Prostate gland (tissue), 2 donors: ENCODE data around the gene CD82. TPM values are rescaled to one million over a fixed set of nuclear protein-coding genes. Genes with fewer than 3 reads are reported as not detected.

ENCODE experiments used
- DNase-seq: peaks from one replicate; pipeline ENCODE4 v3.0.0-alpha.2; 2019; ENCODE audit warnings: low spot score
- H3K27ac ChIP-seq, 2 donors: fragments of 200-600 bp; sonication (generic); 2 replicates each; pipeline ENCODE4 v1.5.1; 2017 to 2019
- H3K27me3 ChIP-seq: fragments of 200-600 bp; sonication (generic); replicated peaks from 2 replicates; pipeline ENCODE4 v1.5.1; 2019; ENCODE audit not compliant: insufficient read depth
- H3K36me3 ChIP-seq, 2 donors: fragments of 200-600 bp; sonication (generic); 1 replicate in 1 of 2; 2 replicates in 1 of 2; pipeline versions ENCODE4 v1.5.1 to v1.8.1; 2017 to 2019
- H3K4me1 ChIP-seq: fragments of 200-600 bp; sonication (generic); replicated peaks from 2 replicates; pipeline ENCODE4 v1.5.1; 2019
- H3K4me3 ChIP-seq, 2 donors: fragments of 200-600 bp; sonication (generic); 2 replicates each; pipeline ENCODE4 v1.5.1; 2017 to 2019
- H3K9me3 ChIP-seq: fragments of 200-600 bp; sonication (generic); 2 replicates; pipeline ENCODE4 v1.5.1; 2017
- POLR2A ChIP-seq: fragments of 450-650 bp; IDR thresholded peaks from one replicate; pipeline ENCODE4 v1.6.1; 2016; ENCODE audit warnings: antibody characterized with exemption, mild to moderate bottlenecking
- POLR2AphosphoS5 ChIP-seq: sonication (generic); formaldehyde crosslinking; IDR thresholded peaks from one replicate; pipeline ENCODE4 v1.6.1; 2017; ENCODE audit warnings: antibody characterized with exemption
- WGBS: methylation state at CpG from one replicate; pipeline ENCODE4 v1.1.5; 2018; 5-methylcytosine and 5-hydroxymethylcytosine counted together
- intact Hi-C: fragments of 100-400 bp; cut with DNase I; formaldehyde crosslinking; loops from one replicate; pipeline ENCODE4 v1.14.2; 2022
- total RNA-seq, 2 donors: library from RNA; depleted of rRNA; stranded (reverse); fragments of >200 nt; gene quantifications; one replicate each; pipeline ENCODE4 v1.1.0, GENCODE V29; 2016
- TF ChIP-seq, protein P1 (sequence below), 4 experiments: fragments of 200-600 bp in 2 of 4; fragments of 450-650 bp in 2 of 4; sonication (generic) in 2 of 4; IDR thresholded peaks; 1 replicate in 3 of 4; 2 replicates in 1 of 4; pipeline ENCODE4 v1.5.1; 2016 to 2019; ENCODE audit warnings: antibody characterized with exemption in 4 of 4, mild to moderate bottlenecking in 2 of 4, moderate library complexity in 2 of 4

The CD82 gene
- total RNA-seq, 2 donors from 2014 or later: 35.1 to 54.6 TPM

DNA sequence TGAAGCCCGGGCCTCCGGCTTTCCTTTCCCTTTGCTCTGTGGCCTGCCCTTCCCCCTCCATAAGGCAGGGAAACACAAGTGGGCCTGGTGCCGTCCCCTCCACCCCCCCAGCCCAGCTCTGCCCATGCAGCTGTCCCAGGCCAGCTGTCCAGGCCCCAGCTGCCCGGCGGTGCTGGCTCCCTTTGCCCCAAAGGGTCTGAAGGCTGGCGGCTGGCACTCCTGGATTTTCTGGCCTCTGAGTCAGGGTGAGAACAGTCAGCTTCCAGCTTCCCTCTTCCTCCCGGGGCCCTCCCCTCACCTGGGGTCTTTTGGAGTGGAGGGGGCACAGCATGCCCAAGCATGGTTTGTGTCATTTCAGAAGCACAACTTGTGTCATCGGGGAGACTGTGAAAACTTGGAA lies 27.8 kb downstream of the CD82 start:
- no peaks in the 10 kb centered on the region for H3K36me3 ChIP-seq
- WGBS: 49% methylated on average over 8 of the region's 8 CpGs
- no peak overlapping the region for H3K4me3 ChIP-seq
- H3K27me3 ChIP-seq: no peaks in the 10 kb centered on the region
- DNase-seq: no peak
- no peaks in the 10 kb centered on the region for H3K9me3 ChIP-seq
- H3K4me1 ChIP-seq: peaks cover 3% of the 10 kb centered on the region
- H3K27ac ChIP-seq: peak overlapping the region in 1 of 2 donors; percentile 54
- intact Hi-C loops: loop anchor here (2.0 kb wide), 1 partner anchor 28 kb away; the partner anchor contains the start of gene CD82
- TF ChIP-seq, protein P1, sequence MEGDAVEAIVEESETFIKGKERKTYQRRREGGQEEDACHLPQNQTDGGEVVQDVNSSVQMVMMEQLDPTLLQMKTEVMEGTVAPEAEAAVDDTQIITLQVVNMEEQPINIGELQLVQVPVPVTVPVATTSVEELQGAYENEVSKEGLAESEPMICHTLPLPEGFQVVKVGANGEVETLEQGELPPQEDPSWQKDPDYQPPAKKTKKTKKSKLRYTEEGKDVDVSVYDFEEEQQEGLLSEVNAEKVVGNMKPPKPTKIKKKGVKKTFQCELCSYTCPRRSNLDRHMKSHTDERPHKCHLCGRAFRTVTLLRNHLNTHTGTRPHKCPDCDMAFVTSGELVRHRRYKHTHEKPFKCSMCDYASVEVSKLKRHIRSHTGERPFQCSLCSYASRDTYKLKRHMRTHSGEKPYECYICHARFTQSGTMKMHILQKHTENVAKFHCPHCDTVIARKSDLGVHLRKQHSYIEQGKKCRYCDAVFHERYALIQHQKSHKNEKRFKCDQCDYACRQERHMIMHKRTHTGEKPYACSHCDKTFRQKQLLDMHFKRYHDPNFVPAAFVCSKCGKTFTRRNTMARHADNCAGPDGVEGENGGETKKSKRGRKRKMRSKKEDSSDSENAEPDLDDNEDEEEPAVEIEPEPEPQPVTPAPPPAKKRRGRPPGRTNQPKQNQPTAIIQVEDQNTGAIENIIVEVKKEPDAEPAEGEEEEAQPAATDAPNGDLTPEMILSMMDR (IDR thresholded peaks at IDR 0.05): no peak
- TF ChIP-seq POLR2AphosphoS5 (no peak), POLR2A (no peak)

DNA sequence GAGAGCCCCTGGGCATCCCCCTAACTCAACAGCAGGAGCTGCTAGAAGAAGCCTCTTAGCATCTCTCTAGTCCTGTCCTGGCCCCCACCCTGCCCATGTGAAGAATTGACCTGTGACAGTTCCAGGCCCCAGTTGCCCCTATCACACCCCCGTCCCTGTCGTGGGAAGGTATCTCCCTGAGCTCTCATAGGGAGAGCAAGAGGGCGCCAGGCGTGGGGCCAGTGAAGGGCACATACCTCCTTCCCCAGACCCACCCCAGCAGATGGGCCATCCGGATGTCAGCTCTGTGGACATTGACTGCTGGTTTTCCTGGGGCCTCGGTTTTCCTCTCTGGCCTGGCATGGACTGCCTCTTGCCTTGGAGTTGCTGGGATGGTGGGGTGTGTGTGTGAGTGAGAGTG lies 29.5 kb downstream of the CD82 start:
- intact Hi-C loops: no loop called here
- DNase-seq: no peak
- H3K36me3 ChIP-seq: no peaks in the 10 kb centered on the region
- H3K9me3 ChIP-seq: no peaks in the 10 kb centered on the region
- H3K27ac ChIP-seq: no peak overlapping the region
- no peaks in the 10 kb centered on the region for H3K27me3 ChIP-seq
- 66% methylated on average over 6 of the region's 6 CpGs for WGBS
- TF ChIP-seq POLR2AphosphoS5: no peak
- TF ChIP-seq POLR2A: no peak
- H3K4me1 ChIP-seq: peaks cover 3% of the 10 kb centered on the region
- no peak overlapping the region for H3K4me3 ChIP-seq

DNA sequence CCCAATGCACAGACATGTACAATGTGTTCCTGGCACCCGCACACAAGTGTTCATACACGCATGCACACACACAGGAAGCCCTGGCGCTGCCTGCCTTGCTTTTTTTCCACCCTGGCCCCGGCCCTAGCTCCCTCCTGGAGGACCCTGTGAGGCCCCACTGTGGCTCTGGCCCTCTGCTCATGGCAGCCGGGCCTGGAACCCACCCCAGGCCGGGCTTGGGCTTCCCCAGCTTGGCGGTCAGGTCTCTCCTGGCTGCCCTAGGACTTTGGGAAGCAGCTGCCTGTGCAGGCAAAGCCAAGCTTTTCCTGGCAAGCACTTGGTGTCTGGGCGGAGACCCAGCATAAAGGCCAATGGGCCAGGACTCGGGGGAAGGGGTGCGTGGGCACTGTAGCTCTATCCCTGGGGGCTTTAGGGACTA lies 30.5 kb downstream of the CD82 start:
- Histone ChIP-seq H3K27ac (peak overlapping the region; percentile 34 to 49), H3K36me3 (no peaks in the 10 kb centered on the region), H3K4me1 (peaks cover 3% of the 10 kb centered on the region), H3K27me3 (no peaks in the 10 kb centered on the region), H3K4me3 (no peak overlapping the region), H3K9me3 (no peaks in the 10 kb centered on the region)
- peak; percentile 31 for DNase-seq
- WGBS: 26% methylated on average over 10 of the region's 10 CpGs
- TF ChIP-seq POLR2A: no peak
- TF ChIP-seq, protein P1 (IDR thresholded peaks at IDR 0.05): no peak
- TF ChIP-seq POLR2AphosphoS5: no peak
- intact Hi-C loops: no loop called here

DNA sequence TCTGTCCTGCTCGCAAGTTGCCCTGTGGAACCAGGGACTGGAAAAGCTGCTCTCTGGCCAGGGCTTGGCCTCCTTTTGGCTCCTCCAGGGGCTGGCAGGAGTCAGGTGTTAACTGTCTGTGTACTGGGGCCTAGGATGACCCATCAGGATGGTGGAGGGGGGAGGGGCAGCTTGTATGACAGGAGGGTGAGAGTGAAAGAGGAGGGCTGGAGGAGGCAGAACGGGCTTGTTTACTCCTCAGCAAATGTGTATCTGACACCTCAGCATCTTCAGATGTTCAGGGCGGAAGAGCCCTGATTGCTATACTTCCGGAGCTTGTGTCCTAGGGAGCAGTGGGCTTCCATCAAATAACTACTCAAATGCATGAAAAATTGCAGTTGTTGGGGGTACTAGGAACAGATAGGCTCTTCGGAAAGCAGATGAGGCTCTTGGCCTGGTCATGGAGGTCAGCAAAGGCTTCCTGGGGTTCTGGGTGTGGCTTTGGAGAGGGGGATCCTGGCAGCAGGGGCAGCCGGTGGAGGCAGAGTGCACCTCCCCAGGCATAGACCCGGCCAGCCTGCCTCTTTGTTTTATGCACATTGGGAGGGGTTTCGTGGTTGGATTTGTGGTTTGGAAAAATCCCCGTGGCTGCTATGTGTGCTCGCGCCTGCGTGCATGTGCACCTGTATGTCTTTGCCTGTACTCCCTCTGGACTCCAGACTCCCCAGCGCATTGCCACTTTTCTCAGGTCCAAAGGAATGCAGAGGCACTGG lies 31.2 kb downstream of the CD82 start:
- Histone ChIP-seq H3K4me1 (peaks cover 3% of the 10 kb centered on the region), H3K27me3 (no peaks in the 10 kb centered on the region), H3K4me3 (no peak overlapping the region), H3K36me3 (no peaks in the 10 kb centered on the region), H3K27ac (peak overlapping the region; percentile 34 to 49), H3K9me3 (no peaks in the 10 kb centered on the region)
- 63% methylated on average over 13 of the region's 13 CpGs for WGBS
- no peak for DNase-seq
- intact Hi-C loops: no loop called here
- TF ChIP-seq POLR2A (no peak), POLR2AphosphoS5 (no peak)
- TF ChIP-seq, protein P1 (IDR thresholded peaks at IDR 0.05): no peak

DNA sequence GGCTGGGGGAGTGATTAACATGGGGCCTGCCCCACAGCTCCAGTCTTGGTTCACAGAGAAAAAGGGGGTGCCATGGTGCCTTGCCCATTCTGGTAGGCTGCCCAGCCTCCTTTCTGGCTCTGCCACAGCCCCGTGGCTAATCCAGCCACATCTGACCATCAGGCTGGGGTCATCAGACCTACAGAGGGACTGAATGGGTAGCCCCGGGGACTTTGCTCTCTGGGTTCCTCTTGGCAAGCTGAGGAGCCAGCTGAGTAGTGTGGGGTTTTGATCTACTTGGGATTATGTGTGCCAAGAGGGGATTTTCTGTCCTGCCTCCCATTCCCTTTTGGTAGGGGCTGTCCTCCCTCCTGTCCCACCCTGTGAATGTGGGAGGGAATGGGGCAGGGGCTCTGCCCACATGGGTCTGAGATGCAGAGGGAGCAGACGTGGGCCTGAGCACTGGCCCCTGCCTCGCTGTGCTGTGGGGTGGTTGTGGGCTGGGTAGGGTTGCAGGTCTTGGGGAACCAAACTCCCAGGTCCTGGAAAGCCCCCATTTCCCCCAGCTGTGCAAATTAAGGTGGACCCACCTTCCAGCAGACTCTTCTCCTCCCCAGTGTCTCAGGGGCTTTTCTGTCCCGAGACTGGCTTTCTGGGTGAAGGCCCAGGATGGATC lies 32.0 kb downstream of the CD82 start:
- TF ChIP-seq, protein P1 (IDR thresholded peaks at IDR 0.05): no peak
- TF ChIP-seq POLR2AphosphoS5: no peak
- no peak for TF ChIP-seq POLR2A
- Histone ChIP-seq H3K4me1 (peaks cover 3% of the 10 kb centered on the region), H3K4me3 (no peak overlapping the region), H3K36me3 (no peaks in the 10 kb centered on the region), H3K9me3 (no peaks in the 10 kb centered on the region), H3K27ac (no peak overlapping the region), H3K27me3 (no peaks in the 10 kb centered on the region)
- no peak for DNase-seq
- intact Hi-C loops: no loop called here
- 75% methylated on average over 4 of the region's 5 CpGs for WGBS
